Activated B cell treated with CpG ODN at 0.5 μM for 24 hours (primary cell): ENCODE data around the gene TBC1D2B. TPM values are rescaled to one million over a fixed set of nuclear protein-coding genes. Genes with fewer than 3 reads are reported as not detected.

Source experiments
- ATAC-seq: fragments of 200-7000 bp; cut with Tn5 transposase; one replicate; pipeline ENCODE4 v1.10.0; 2021; ENCODE audit warnings: low read depth, mild to moderate bottlenecking, moderate library complexity
- CTCF ChIA-PET: fragments of 350-600 bp; sonication (Branson Sonifier 250); formaldehyde crosslinking; loops from one replicate; lab custom pipeline; 2021; ENCODE audit warnings: antibody characterized with exemption; lab: Charles Lee
- POLR2A ChIA-PET: fragments of 350-600 bp; sonication (Branson Sonifier 250); formaldehyde crosslinking; loops from one replicate; lab custom pipeline; 2021; ENCODE audit warnings: antibody characterized with exemption; lab: Charles Lee
- DNase-seq: peaks from one replicate; pipeline ENCODE4 v3.0.0; 2022
- H3K27ac Mint-ChIP-seq: one replicate; pipeline ENCODE4 v1.8.0; 2020; ENCODE audit warnings: mixed read lengths
- H3K27me3 Mint-ChIP-seq: one replicate; pipeline ENCODE4 v1.8.0; 2021; ENCODE audit warnings: mixed read lengths
- H3K36me3 Mint-ChIP-seq: one replicate; pipeline ENCODE4 v1.8.0; 2021; ENCODE audit warnings: low read depth, mixed read lengths
- H3K4me1 Mint-ChIP-seq: one replicate; pipeline ENCODE4 v1.8.0; 2021; ENCODE audit warnings: mixed read lengths
- H3K4me3 Mint-ChIP-seq: one replicate; pipeline ENCODE4 v1.8.0; 2020; ENCODE audit warnings: mild to moderate bottlenecking, mixed read lengths
- H3K9me3 Mint-ChIP-seq: one replicate; pipeline ENCODE4 v1.8.0; 2020; ENCODE audit warnings: mixed read lengths
- intact Hi-C: fragments of 100-400 bp; cut with micrococcal nuclease; formaldehyde crosslinking; loops from one replicate; pipeline ENCODE4 v1.15.1; 2024
- total RNA-seq: library from RNA; stranded (reverse); gene quantifications from 2 replicates; pipeline ENCODE4 v1.2.3, GENCODE V29; 2022
- TF ChIP-seq, protein P1 (sequence below): fragments of 200-600 bp; IDR thresholded peaks from one replicate; pipeline ENCODE4 v1.8.0; 2022; ENCODE audit warnings: antibody characterized with exemption, mild to moderate bottlenecking

Gene TBC1D2B
- total RNA-seq, 1 donor from 2014 or later, result 13.7 TPM

GRCh38 chr15:78070049-78070700 is 7.3 kb downstream of the TBC1D2B start:
- H3K4me1 Mint-ChIP-seq, result peaks cover 7% of the 10 kb centered on the region
- intact Hi-C loops, result no loop called here
- ChIA-PET CTCF (interaction anchor here (1.2 to 1.5 kb wide), 3 partner anchors 14 to 60 kb away, joined by 3 to 6 read pairs (median 3); no protein-coding TSS in a partner anchor), POLR2A (interaction anchor here (0.6 kb wide), 4 partner anchors 9 to 367 kb away, joined by 5 to 8 read pairs (median 5); no protein-coding TSS in a partner anchor)
- DNase-seq (no peak), ATAC-seq (no peak)
- H3K27ac Mint-ChIP-seq, result peak overlapping the region; percentile 57
- H3K27me3 Mint-ChIP-seq, result no peaks in the 10 kb centered on the region
- H3K9me3 Mint-ChIP-seq, result no peaks in the 10 kb centered on the region
- no peaks in the 10 kb centered on the region for H3K36me3 Mint-ChIP-seq
- peak overlapping the region; percentile 47 for H3K4me3 Mint-ChIP-seq
- TF ChIP-seq, protein P1, sequence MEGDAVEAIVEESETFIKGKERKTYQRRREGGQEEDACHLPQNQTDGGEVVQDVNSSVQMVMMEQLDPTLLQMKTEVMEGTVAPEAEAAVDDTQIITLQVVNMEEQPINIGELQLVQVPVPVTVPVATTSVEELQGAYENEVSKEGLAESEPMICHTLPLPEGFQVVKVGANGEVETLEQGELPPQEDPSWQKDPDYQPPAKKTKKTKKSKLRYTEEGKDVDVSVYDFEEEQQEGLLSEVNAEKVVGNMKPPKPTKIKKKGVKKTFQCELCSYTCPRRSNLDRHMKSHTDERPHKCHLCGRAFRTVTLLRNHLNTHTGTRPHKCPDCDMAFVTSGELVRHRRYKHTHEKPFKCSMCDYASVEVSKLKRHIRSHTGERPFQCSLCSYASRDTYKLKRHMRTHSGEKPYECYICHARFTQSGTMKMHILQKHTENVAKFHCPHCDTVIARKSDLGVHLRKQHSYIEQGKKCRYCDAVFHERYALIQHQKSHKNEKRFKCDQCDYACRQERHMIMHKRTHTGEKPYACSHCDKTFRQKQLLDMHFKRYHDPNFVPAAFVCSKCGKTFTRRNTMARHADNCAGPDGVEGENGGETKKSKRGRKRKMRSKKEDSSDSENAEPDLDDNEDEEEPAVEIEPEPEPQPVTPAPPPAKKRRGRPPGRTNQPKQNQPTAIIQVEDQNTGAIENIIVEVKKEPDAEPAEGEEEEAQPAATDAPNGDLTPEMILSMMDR, result no peak

DNA sequence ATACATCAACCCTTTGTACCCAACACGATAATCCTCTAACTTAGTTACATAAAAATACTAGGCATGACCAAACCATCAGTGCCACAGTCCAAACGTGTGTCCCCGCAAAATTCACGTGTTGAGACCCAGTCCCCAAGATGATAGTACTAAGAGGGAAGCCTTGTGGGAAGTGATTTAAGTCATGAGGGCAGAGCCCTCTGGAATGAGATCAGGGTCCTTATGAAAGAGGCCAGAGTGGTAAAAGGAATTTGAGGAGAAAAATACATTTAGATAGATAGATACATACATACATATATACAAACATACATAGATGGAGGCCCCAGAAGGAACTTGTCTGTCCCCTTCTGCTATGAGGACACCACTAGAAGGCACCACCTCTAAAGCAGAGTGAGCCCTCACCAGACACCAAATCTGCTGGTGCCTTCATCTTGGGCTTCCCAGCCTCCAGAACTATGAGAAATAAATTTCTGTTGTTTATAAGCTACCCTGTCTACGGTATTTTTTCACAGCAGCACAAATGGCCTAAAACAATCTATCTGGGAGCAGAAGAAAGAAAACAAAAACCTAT is 8.0 kb downstream of the TBC1D2B start:
- Mint-ChIP-seq H3K4me1 (peaks cover 7% of the 10 kb centered on the region), H3K27ac (peak overlapping the region; percentile 57)

GRCh38 chr15:78069052-78069414 is 8.5 kb downstream of the TBC1D2B start:
- peak overlapping the region; percentile 67 for H3K27ac Mint-ChIP-seq
- H3K4me3 Mint-ChIP-seq, result peak overlapping the region; percentile 71
- H3K27me3 Mint-ChIP-seq, result no peaks in the 10 kb centered on the region
- no peaks in the 10 kb centered on the region for H3K9me3 Mint-ChIP-seq
- no peaks in the 10 kb centered on the region for H3K36me3 Mint-ChIP-seq
- DNase-seq (no peak), ATAC-seq (no peak)
- TF ChIP-seq, protein P1, result no peak
- intact Hi-C loops, result loop anchor here (2.0 to 5.0 kb wide), 2 partner anchors 36 to 77 kb away; no protein-coding TSS in a partner anchor
- POLR2A ChIA-PET, result interaction anchor here (1.0 to 1.9 kb wide), 3 partner anchors 8 to 17 kb away, joined by 4 to 5 read pairs (median 4); partner anchors contain the start of gene TBC1D2B
- CTCF ChIA-PET, result interaction anchor here (1.0 kb wide), 1 partner anchor 39 kb away, joined by 3 read pairs; no protein-coding TSS in a partner anchor
- H3K4me1 Mint-ChIP-seq, result peaks cover 7% of the 10 kb centered on the region

More for the DNA sequence above, 8.0 kb downstream of the TBC1D2B start:
- ChIA-PET POLR2A (interaction anchor here (1.0 kb wide), 1 partner anchor 8 kb away, joined by 4 read pairs; the partner anchor contains the start of gene TBC1D2B), CTCF (interaction anchor here (1.0 to 1.5 kb wide), 4 partner anchors 13 to 59 kb away, joined by 3 to 6 read pairs (median 3); no protein-coding TSS in a partner anchor)
- intact Hi-C loops, result loop anchor here (2.0 to 5.0 kb wide), 2 partner anchors 37 to 77 kb away; no protein-coding TSS in a partner anchor
- no peak for ATAC-seq
- H3K9me3 Mint-ChIP-seq, result no peaks in the 10 kb centered on the region
- H3K4me3 Mint-ChIP-seq, result peak overlapping the region; percentile 47
- no peaks in the 10 kb centered on the region for H3K27me3 Mint-ChIP-seq
- DNase-seq, result no peak
- H3K36me3 Mint-ChIP-seq, result no peaks in the 10 kb centered on the region
- TF ChIP-seq, protein P1, result no peak

DNA sequence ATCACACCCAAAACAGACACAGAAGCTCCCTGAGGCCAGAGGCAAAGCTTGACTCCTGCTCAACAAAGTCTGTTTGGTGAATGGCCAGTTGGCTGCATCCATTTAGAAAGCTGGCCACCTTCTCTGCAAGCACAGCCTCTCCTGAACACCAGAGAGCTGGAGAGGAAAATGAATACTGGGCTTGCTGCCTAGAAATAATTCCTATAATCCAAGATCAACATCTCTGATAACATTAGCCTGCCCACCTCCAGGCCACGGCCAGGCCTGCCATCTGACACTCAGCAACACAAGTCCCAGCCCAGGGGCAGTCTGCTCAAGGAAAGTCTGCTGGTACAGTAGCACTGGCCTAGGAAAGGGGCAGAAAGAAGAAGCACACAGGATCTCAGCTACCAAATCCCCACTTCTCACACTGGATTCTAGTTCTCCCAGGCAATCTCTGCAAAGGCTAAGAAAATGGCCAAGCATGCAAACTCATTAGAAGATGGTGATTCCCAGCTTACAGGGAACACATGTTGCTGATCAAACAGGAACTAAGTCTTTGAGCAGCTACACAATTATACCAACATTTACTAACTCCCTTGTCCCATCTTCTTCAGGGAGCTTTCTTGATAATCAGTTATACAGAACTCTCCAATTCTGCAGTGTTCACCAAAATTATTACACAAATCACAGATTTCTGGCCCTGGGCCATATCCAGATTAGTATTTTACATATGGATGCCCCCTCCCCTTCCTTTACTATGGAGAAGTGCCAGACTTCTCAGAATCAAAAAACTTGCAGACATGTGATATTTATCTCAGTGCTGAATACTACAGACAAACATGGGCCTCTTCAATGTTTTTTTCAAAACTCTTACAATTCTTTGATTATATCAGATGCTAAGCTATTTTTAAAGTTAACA is 9.9 kb downstream of the TBC1D2B start:
- no peak for ATAC-seq
- Mint-ChIP-seq H3K4me1 (peaks cover 6% of the 10 kb centered on the region), H3K36me3 (no peaks in the 10 kb centered on the region), H3K4me3 (no peak overlapping the region), H3K9me3 (no peaks in the 10 kb centered on the region), H3K27ac (peak overlapping the region; percentile 15), H3K27me3 (no peaks in the 10 kb centered on the region)
- CTCF ChIA-PET, result interaction anchor here (0.6 to 1.6 kb wide), 3 partner anchors 11 to 40 kb away, joined by 3 to 5 read pairs (median 4); no protein-coding TSS in a partner anchor
- TF ChIP-seq, protein P1, result no peak
- intact Hi-C loops, result loop anchor here (2.0 to 5.0 kb wide), 3 partner anchors 21 to 75 kb away; no protein-coding TSS in a partner anchor
- DNase-seq, result no peak
- POLR2A ChIA-PET, result interaction anchor here (1.2 to 1.9 kb wide), 3 partner anchors 9 to 15 kb away, joined by 4 to 5 read pairs (median 4); no protein-coding TSS in a partner anchor
